Mesothelial cell of epicardium (in vitro differentiated cells): ENCODE results near the gene MTHFD2. TPM values are rescaled to one million over a fixed set of nuclear protein-coding genes. Genes with fewer than 3 reads are reported as not detected.

Experiments
- DNase-seq, 2 experiments: peaks; one replicate each; pipeline ENCODE4 v3.0.0; 2021; ENCODE audit warnings: low spot score in 2 of 2; ENCODE audit not compliant: unreplicated experiment in 2 of 2
- H3K27ac Mint-ChIP-seq: 2 replicates; pipeline ENCODE4 v1.8.0; 2021; ENCODE audit warnings: mixed read lengths
- H3K27me3 Mint-ChIP-seq: 2 replicates; pipeline ENCODE4 v1.8.0; 2021; ENCODE audit warnings: low read depth, mixed read lengths
- H3K36me3 Mint-ChIP-seq: 2 replicates; pipeline ENCODE4 v1.8.0; 2021; ENCODE audit warnings: mixed read lengths
- H3K4me1 Mint-ChIP-seq: 2 replicates; pipeline ENCODE4 v1.8.0; 2021; ENCODE audit warnings: mixed read lengths
- H3K4me3 Mint-ChIP-seq: 2 replicates; pipeline ENCODE4 v1.8.0; 2021; ENCODE audit warnings: mild to moderate bottlenecking, moderate library complexity, mixed read lengths
- H3K9me3 Mint-ChIP-seq: 2 replicates; pipeline ENCODE4 v1.8.0; 2021; ENCODE audit warnings: mixed read lengths
- total RNA-seq: library from RNA; stranded (reverse); gene quantifications from 3 replicates; pipeline ENCODE4 v1.2.1, GENCODE V29; 2021
- TF ChIP-seq, protein P1 (sequence below): fragments of 200-600 bp; sonication (generic); IDR thresholded peaks from one replicate; pipeline ENCODE4 v1.5.0; 2021; ENCODE audit warnings: antibody characterized with exemption; ENCODE audit not compliant: unreplicated experiment

MTHFD2 gene
- total RNA-seq, 1 donor from 2014 or later: 39.1 TPM

- Mint-ChIP-seq H3K27ac (no peak overlapping the region), H3K4me3 (no peak overlapping the region), H3K27me3 (no peaks in the 10 kb centered on the region), H3K36me3 (no peaks in the 10 kb centered on the region), H3K9me3 (no peaks in the 10 kb centered on the region), H3K4me1 (peaks cover 14% of the 10 kb centered on the region)
- TF ChIP-seq, protein P1, sequence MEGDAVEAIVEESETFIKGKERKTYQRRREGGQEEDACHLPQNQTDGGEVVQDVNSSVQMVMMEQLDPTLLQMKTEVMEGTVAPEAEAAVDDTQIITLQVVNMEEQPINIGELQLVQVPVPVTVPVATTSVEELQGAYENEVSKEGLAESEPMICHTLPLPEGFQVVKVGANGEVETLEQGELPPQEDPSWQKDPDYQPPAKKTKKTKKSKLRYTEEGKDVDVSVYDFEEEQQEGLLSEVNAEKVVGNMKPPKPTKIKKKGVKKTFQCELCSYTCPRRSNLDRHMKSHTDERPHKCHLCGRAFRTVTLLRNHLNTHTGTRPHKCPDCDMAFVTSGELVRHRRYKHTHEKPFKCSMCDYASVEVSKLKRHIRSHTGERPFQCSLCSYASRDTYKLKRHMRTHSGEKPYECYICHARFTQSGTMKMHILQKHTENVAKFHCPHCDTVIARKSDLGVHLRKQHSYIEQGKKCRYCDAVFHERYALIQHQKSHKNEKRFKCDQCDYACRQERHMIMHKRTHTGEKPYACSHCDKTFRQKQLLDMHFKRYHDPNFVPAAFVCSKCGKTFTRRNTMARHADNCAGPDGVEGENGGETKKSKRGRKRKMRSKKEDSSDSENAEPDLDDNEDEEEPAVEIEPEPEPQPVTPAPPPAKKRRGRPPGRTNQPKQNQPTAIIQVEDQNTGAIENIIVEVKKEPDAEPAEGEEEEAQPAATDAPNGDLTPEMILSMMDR: no peak
- no peak for DNase-seq
Measured at GRCh38 chr2:74259733-74260132, 61.3 kb downstream of the MTHFD2 start.

DNA sequence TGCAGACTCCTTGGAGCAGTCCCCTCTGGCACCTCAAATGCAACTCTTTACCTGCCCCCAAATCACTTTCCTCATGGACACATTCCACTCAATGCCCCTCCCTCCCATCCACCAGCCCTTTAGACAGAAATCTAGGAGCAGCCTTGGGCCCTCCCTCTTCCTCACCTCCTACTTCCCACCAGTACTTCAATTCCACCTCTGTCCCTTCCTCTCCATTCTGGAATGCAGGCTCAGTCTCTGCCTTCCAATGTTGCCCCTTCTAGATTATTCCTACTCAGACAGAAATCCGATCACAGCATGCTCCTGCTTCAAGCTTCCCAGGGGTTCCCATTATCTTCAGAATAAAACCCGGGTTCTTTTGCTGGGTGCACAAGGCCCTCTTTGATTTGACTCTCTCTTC lies 62.1 kb downstream of the MTHFD2 start:
- TF ChIP-seq, protein P1: no peak
- DNase-seq: no peak
- H3K27me3 Mint-ChIP-seq: no peaks in the 10 kb centered on the region
- H3K27ac Mint-ChIP-seq: no peak overlapping the region
- H3K4me1 Mint-ChIP-seq: peaks cover 14% of the 10 kb centered on the region
- no peaks in the 10 kb centered on the region for H3K9me3 Mint-ChIP-seq
- no peak overlapping the region for H3K4me3 Mint-ChIP-seq
- H3K36me3 Mint-ChIP-seq: no peaks in the 10 kb centered on the region

- Mint-ChIP-seq H3K36me3 (no peaks in the 10 kb centered on the region), H3K27me3 (no peaks in the 10 kb centered on the region), H3K9me3 (no peaks in the 10 kb centered on the region), H3K27ac (no peak overlapping the region), H3K4me1 (peaks cover 14% of the 10 kb centered on the region), H3K4me3 (no peak overlapping the region)
- TF ChIP-seq, protein P1: no peak
- DNase-seq: no peak
Measured at GRCh38 chr2:74261204-74261864, 62.9 kb downstream of the MTHFD2 start.

- no peak overlapping the region for H3K27ac Mint-ChIP-seq
- peaks cover 14% of the 10 kb centered on the region for H3K4me1 Mint-ChIP-seq
- H3K9me3 Mint-ChIP-seq: no peaks in the 10 kb centered on the region
- no peak overlapping the region for H3K4me3 Mint-ChIP-seq
- H3K36me3 Mint-ChIP-seq: no peaks in the 10 kb centered on the region
- no peak for DNase-seq
- no peaks in the 10 kb centered on the region for H3K27me3 Mint-ChIP-seq
- TF ChIP-seq, protein P1: no peak
Measured at GRCh38 chr2:74262681-74263080, 64.3 kb downstream of the MTHFD2 start.

DNA sequence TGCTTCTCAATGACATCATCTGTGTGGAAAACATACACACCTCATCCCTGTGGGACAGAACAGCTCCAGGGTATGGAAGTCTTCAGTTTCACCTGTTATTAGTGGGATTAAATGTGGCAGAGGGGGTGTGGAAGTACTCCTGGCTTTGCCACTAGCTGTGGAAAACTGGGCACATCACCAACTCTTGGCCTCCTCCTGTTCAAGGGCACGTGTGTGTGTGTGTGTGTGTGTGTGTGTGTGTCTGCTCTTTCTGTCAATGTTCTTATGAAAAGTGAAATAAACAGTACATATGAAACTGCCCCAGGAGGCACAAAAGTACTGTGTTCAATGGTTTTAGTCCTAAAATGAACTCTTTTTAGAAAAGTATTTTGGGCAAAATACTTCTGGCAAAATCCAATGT lies 65.9 kb downstream of the MTHFD2 start:
- Mint-ChIP-seq H3K27ac (no peak overlapping the region), H3K36me3 (no peaks in the 10 kb centered on the region), H3K4me1 (peaks cover 14% of the 10 kb centered on the region), H3K9me3 (no peaks in the 10 kb centered on the region), H3K27me3 (peaks cover 3% of the 10 kb centered on the region), H3K4me3 (no peak overlapping the region)
- no peak for DNase-seq
- TF ChIP-seq, protein P1: no peak
